ENCODE data around the gene DUXB.
A peak's percentile ranks its signal among the peaks of the same experiment; 100 is the strongest.

DUXB gene, protein sequence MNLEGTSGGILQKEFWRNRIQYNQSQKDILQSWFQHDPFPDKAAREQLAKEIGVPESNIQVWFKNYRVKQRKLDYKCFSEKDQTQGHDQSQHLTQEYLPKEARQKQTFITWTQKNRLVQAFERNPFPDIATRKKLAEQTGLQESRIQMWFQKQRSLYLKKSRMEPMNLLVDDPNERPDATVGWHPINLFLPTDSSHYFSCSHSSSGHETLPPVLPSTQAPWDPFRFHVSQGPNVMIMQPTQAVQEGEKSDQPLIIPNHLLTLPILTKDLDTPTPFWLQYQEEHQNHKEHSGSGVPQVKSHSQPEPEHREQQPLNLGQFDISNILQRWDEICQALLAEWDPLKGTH

GRCh38 chr16:75701361-75701760 lies at the start of gene DUXB:
Gene DUXB (minus strand): TSS chr16:75701461. CDS start chr16:75701418, 43 bp downstream.
- DNase-seq, result no peak

DNA sequence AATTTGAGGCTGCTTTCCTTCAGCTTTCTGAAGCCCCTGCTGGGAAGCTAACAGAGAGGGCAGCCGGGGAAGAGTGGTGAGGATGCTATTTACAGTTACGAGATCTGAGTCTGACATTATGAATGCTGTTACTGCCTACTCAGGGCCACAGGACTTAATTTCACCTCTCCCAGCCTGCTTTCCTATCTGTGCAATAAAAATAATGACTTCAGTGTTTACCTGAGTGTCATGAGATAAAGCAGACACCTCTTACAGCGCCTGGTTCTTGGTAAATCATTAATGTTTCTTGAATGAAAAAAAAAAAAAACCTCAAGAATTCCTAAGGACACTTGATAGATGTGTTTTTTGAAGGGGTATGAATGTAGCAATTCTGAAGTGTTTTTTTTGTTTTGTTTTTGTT lies 49.3 kb upstream of the DUXB start:
- no peak for DNase-seq

DNA sequence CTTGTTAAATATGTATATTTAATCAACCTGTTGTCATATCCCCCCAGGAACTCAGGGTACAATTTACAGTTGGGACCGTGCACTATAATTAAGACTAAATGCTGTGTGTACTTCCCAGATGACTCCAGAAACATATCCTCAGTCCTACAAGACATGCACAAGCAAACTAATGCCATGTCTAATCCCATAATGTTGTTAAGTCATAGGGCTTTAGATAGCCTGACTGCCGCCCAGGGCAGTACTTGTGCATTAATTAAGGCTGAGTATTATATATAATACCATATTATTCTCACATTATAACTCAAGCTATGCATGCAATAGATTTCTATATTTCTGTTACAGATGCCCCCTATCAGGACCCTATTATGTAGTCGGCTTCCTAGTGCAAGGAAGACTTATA lies 45.1 kb upstream of the DUXB start:
- DNase-seq, result no peak

GRCh38 chr16:75745823-75746222 lies 44.6 kb upstream of the DUXB start:
- DNase-seq, result no peak

GRCh38 chr16:75745242-75745641 lies 44.0 kb upstream of the DUXB start:
- no peak for DNase-seq

GRCh38 chr16:75742424-75743047 lies 41.3 kb upstream of the DUXB start:
- no peak for DNase-seq

- no peak for DNase-seq
Measured at GRCh38 chr16:75733305-75734211, 32.3 kb upstream of the DUXB start.

GRCh38 chr16:75732871-75733270 lies 31.6 kb upstream of the DUXB start:
- no peak for DNase-seq

GRCh38 chr16:75727221-75727620 lies 26.0 kb upstream of the DUXB start:
- DNase-seq, result no peak

GRCh38 chr16:75726390-75726789 lies 25.1 kb upstream of the DUXB start, which contains the start of gene CPHXL:
Gene CPHXL (minus strand): TSS chr16:75726490. CDS start chr16:75726442, 48 bp downstream.
- no peak for DNase-seq

- DNase-seq, result no peak
Measured at GRCh38 chr16:75718452-75718851, 17.2 kb upstream of the DUXB start.

GRCh38 chr16:75714661-75715060 lies 13.4 kb upstream of the DUXB start:
- DNase-seq, result no peak

GRCh38 chr16:75710344-75710743 lies 9.1 kb upstream of the DUXB start:
- no peak for DNase-seq

DNA sequence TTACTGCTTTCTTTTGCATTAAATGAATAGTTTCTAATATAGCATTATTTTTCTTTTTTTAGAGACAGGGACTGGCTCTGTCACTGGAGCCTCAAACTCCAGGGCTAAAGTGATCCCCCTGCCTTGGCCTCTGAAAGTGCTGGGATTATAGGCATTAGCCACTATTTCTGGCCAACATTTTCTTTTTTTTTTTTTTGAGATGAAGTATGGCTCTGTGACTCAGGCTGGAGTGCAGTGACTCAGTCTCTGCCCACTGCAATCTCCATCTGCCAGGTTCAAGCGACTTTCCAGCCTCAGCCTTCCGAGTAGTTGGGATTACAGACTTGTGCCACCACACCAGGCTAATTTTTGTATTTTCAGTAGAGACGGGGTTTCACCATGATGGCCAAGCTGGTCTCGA lies 2.0 kb upstream of the DUXB start:
- DNase-seq, result no peak

- DNase-seq, result no peak
Measured at GRCh38 chr16:75702242-75702641, 981 bp upstream of the DUXB start.

GRCh38 chr16:75697571-75697970 lies 3.7 kb downstream of the DUXB start:
- DNase-seq, result no peak

DNA sequence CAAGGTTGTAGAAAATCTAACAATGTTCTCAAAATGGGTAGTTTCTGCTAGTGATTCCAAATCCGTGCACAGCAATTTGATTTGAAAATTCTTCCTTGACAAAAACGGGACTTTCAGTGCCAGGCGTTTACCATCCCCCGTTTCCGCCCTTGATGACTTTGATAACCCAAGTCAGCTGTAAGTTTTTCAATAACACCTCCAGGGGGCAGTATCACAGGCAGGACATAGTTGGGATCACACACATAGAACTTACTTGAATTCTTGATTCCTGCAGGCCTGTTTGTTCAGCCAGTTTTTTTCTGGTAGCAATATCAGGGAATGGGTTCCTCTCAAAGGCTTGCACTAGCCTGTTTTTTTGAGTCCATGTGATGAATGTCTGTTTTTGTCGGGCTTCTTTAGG lies 5.6 kb downstream of the DUXB start:
- DNase-seq, result peak; percentile 8

- no peak for DNase-seq
Measured at GRCh38 chr16:75687361-75687760, 13.9 kb downstream of the DUXB start.

- no peak for DNase-seq
Measured at GRCh38 chr16:75682308-75682707, 19.0 kb downstream of the DUXB start.

GRCh38 chr16:75679366-75679765 lies 21.9 kb downstream of the DUXB start:
- no peak for DNase-seq

- DNase-seq, result no peak
Measured at GRCh38 chr16:75676909-75677308, 24.4 kb downstream of the DUXB start, which contains the start of gene CPHXL2. Gene CPHXL2 (minus strand): TSS chr16:75677009. CDS start chr16:75676999, 10 bp downstream.

DNA sequence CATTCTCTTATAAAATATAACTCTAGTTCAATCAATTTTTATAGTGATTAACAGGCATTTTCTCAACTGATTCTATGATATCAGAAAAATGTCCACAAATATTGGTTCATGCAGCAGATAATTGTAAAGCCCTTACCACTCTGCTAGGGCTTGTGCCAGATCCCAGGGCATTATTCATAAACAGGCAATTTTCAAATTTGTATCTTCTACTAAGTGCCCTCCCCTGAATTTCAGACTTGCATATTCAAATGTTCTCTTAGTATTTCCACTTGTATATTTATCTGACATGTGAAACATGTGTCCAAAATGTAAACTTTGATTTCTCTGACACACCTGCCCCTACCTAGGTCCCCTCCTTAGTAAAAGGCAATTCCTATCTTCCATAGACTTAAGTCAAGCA lies 33.8 kb downstream of the DUXB start:
- DNase-seq, result no peak

DNA sequence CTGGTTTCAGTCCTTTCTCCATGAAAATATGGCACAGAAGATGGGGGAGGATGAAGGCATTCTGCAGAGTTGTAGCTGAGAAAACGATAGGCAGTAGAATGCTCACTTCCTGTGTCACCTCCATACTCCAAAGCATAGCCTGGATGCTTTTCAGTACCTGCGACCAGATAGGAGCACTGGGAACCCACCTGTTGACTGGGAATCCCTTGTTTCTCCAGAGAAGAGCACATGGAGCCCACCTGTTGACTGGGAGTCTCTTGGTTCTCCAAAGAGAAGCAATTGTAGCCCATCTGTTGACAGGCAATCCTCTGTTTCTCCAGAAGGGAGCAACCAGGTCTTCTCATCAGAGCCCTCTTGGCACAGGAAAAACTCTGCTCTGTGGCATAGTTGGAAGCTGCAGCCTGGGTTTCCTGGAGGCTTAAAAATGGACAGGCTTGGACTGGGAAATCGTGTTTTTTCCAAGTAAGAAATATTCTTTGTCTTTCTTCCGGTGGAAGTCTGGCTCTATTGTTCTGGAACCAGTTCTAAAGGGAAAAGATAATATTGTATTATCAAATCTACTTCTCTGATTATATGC lies 40.4 kb downstream of the DUXB start:
- DNase-seq, result no peak

All from activated CD4-positive, alpha-beta T cell treated with anti-CD3 and anti-CD28 coated beads, Interleukin-10, Interleukin-2, amounts not matched to agents 100 ng/mL and 50 ng/mL, durations not matched to agents 16 hours and 8 hours (primary cell).